ENCODE measurements around the gene ADORA2A. TPM values are rescaled to one million over a fixed set of nuclear protein-coding genes. Genes with fewer than 3 reads are reported as not detected.

Gene ADORA2A
- total and polyA plus RNA-seq, 10 of the 15 experiments (the other 5 are each of a cell fraction or from before 2014, with no cell fraction given) = 0.69 to 31.2 (median 18.3) TPM

DNA sequence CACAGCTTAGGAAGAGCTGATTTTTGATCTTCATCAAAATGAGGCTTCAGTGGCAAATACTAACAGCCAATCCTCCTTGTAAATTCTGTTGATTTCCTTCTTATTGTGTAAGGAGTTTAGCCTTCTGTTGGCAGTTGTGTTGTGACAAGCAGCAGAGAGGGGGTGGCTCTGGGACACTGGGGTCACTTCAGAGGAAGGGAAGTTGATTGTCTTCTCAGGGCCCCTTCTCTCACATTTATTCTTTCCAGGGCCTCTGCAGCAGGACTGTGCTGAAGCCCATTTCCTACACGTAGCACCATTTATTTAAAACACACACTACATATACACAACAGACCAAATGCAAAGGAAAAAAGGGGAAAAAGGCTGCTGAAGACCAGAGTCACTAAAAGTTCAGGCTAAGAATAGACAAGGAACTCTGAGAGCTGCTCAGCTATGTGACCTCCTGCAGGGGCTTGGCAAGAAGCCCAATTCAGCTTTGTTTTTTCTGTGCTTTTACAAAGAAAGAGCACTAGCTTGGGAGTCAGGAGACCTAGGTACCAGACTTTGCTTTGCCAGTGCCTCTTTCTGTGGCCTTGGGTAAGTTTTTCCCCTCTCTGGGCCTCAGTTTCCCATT lies 39.4 kb downstream of the ADORA2A start (continued):
- TF ChIP-seq, protein P1, sequence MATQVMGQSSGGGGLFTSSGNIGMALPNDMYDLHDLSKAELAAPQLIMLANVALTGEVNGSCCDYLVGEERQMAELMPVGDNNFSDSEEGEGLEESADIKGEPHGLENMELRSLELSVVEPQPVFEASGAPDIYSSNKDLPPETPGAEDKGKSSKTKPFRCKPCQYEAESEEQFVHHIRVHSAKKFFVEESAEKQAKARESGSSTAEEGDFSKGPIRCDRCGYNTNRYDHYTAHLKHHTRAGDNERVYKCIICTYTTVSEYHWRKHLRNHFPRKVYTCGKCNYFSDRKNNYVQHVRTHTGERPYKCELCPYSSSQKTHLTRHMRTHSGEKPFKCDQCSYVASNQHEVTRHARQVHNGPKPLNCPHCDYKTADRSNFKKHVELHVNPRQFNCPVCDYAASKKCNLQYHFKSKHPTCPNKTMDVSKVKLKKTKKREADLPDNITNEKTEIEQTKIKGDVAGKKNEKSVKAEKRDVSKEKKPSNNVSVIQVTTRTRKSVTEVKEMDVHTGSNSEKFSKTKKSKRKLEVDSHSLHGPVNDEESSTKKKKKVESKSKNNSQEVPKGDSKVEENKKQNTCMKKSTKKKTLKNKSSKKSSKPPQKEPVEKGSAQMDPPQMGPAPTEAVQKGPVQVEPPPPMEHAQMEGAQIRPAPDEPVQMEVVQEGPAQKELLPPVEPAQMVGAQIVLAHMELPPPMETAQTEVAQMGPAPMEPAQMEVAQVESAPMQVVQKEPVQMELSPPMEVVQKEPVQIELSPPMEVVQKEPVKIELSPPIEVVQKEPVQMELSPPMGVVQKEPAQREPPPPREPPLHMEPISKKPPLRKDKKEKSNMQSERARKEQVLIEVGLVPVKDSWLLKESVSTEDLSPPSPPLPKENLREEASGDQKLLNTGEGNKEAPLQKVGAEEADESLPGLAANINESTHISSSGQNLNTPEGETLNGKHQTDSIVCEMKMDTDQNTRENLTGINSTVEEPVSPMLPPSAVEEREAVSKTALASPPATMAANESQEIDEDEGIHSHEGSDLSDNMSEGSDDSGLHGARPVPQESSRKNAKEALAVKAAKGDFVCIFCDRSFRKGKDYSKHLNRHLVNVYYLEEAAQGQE (IDR thresholded peaks at IDR 0.05; ENCODE audit: low read depth, low read length) = no peak
- TF ChIP-seq, protein P2, sequence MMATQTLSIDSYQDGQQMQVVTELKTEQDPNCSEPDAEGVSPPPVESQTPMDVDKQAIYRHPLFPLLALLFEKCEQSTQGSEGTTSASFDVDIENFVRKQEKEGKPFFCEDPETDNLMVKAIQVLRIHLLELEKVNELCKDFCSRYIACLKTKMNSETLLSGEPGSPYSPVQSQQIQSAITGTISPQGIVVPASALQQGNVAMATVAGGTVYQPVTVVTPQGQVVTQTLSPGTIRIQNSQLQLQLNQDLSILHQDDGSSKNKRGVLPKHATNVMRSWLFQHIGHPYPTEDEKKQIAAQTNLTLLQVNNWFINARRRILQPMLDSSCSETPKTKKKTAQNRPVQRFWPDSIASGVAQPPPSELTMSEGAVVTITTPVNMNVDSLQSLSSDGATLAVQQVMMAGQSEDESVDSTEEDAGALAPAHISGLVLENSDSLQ (IDR thresholded peaks at IDR 0.05) = no peak
- TF ChIP-seq, protein P3, sequence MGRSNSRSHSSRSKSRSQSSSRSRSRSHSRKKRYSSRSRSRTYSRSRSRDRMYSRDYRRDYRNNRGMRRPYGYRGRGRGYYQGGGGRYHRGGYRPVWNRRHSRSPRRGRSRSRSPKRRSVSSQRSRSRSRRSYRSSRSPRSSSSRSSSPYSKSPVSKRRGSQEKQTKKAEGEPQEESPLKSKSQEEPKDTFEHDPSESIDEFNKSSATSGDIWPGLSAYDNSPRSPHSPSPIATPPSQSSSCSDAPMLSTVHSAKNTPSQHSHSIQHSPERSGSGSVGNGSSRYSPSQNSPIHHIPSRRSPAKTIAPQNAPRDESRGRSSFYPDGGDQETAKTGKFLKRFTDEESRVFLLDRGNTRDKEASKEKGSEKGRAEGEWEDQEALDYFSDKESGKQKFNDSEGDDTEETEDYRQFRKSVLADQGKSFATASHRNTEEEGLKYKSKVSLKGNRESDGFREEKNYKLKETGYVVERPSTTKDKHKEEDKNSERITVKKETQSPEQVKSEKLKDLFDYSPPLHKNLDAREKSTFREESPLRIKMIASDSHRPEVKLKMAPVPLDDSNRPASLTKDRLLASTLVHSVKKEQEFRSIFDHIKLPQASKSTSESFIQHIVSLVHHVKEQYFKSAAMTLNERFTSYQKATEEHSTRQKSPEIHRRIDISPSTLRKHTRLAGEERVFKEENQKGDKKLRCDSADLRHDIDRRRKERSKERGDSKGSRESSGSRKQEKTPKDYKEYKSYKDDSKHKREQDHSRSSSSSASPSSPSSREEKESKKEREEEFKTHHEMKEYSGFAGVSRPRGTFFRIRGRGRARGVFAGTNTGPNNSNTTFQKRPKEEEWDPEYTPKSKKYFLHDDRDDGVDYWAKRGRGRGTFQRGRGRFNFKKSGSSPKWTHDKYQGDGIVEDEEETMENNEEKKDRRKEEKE (IDR thresholded peaks at IDR 0.05) = no peak
